Stimulated activated CD4-positive, alpha-beta T cell treated with anti-CD3 and anti-CD28 coated beads, TNF-alpha, amount 100 ng/mL, for 4 hours (primary cell): ENCODE data around the gene ZFAND6.
A peak's percentile ranks its signal among the peaks of the same experiment; 100 is the strongest.

ENCODE experiments used
- DNase-seq, 3 experiments: peaks; one replicate each; pipeline ENCODE4 v3.0.0-alpha.2; 2020; ENCODE audit warnings: low read depth in 3 of 3

Gene ZFAND6

GRCh38 chr15:80052597-80053304 lies 6.7 kb upstream of the ZFAND6 start:
- no peak for DNase-seq

- no peak for DNase-seq
Observed at GRCh38 chr15:80055933-80056332, 3.5 kb upstream of the ZFAND6 start.

- no peak for DNase-seq
Observed at GRCh38 chr15:80058044-80058443, 1.4 kb upstream of the ZFAND6 start.

- peak in 1 of 3 experiments; percentile 78 for DNase-seq
Observed at GRCh38 chr15:80059786-80060355, 395 bp downstream of the ZFAND6 start.

GRCh38 chr15:80060356-80061006 lies 1.0 kb downstream of the ZFAND6 start:
- peak in 1 of 3 experiments; percentile 13 for DNase-seq

- no peak for DNase-seq
Observed at GRCh38 chr15:80061582-80061981, 2.1 kb downstream of the ZFAND6 start.

- DNase-seq, result no peak
Observed at GRCh38 chr15:80066912-80067311, 7.4 kb downstream of the ZFAND6 start.

- DNase-seq, result no peak
Observed at GRCh38 chr15:80068578-80068977, 9.1 kb downstream of the ZFAND6 start.

GRCh38 chr15:80070840-80071239 lies 11.4 kb downstream of the ZFAND6 start:
- no peak for DNase-seq

- no peak for DNase-seq
Observed at GRCh38 chr15:80071652-80072051, 12.2 kb downstream of the ZFAND6 start.

- no peak for DNase-seq
Observed at GRCh38 chr15:80072285-80072994, 13.0 kb downstream of the ZFAND6 start.

GRCh38 chr15:80073197-80073596 lies 13.7 kb downstream of the ZFAND6 start:
- DNase-seq, result no peak

GRCh38 chr15:80076321-80077318 lies 17.1 kb downstream of the ZFAND6 start:
- DNase-seq, result no peak

GRCh38 chr15:80081390-80081789 lies 21.9 kb downstream of the ZFAND6 start:
- no peak for DNase-seq

GRCh38 chr15:80087104-80087503 lies 27.6 kb downstream of the ZFAND6 start:
- DNase-seq, result no peak

GRCh38 chr15:80090041-80090440 lies 30.6 kb downstream of the ZFAND6 start:
- no peak for DNase-seq

GRCh38 chr15:80090879-80091503 lies 31.5 kb downstream of the ZFAND6 start:
- DNase-seq, result no peak

- no peak for DNase-seq
Observed at GRCh38 chr15:80093854-80094418, 34.5 kb downstream of the ZFAND6 start.

GRCh38 chr15:80095511-80095910 lies 36.0 kb downstream of the ZFAND6 start:
- no peak for DNase-seq

- DNase-seq, result no peak
Observed at GRCh38 chr15:80095969-80096368, 36.5 kb downstream of the ZFAND6 start.
